HEK293 (cell line): Measurements from ENCODE around the gene UTP25.

Experiments used
- ATF2 ChIP-seq: fragments of 450-650 bp; formaldehyde crosslinking; IDR thresholded peaks from 2 replicates; pipeline ENCODE4 v1.5.1; 2016; ENCODE audit warnings: missing biosample characterization, missing genetic modification characterization, low read depth
- EGR2 ChIP-seq: fragments of 450-650 bp; formaldehyde crosslinking; IDR thresholded peaks from 2 replicates; pipeline ENCODE4 v1.5.1; 2016; ENCODE audit warnings: low read depth, missing biosample characterization, missing genetic modification characterization
- GFI1B ChIP-seq: fragments of 450-650 bp; formaldehyde crosslinking; IDR thresholded peaks from 2 replicates; pipeline ENCODE4 v1.5.1; 2016; ENCODE audit warnings: missing biosample characterization, missing genetic modification characterization
- SCRT1 ChIP-seq: fragments of 450-650 bp; formaldehyde crosslinking; IDR thresholded peaks from 2 replicates; pipeline ENCODE4 v1.5.1; 2016; ENCODE audit warnings: missing biosample characterization, missing genetic modification characterization, borderline replicate concordance
- TCF7L2 ChIP-seq: IDR thresholded peaks from 2 replicates; pipeline ENCODE4 v1.6.1; 2011; ENCODE audit warnings: low read depth, mild to moderate bottlenecking, inconsistent platforms, low read length, moderate library complexity, borderline replicate concordance
- ZBTB11 ChIP-seq: fragments of 450-650 bp; formaldehyde crosslinking; conservative IDR thresholded peaks from 2 replicates; pipeline ENCODE4 v1.5.1; 2016; ENCODE audit warnings: low read depth, missing biosample characterization, missing genetic modification characterization
- ZBTB20 ChIP-seq: fragments of 450-650 bp; formaldehyde crosslinking; IDR thresholded peaks from 2 replicates; pipeline ENCODE4 v1.5.1; 2016; ENCODE audit warnings: missing biosample characterization, missing genetic modification characterization
- ZNF184 ChIP-seq: fragments of 450-650 bp; IDR thresholded peaks from 2 replicates; pipeline ENCODE4 v1.5.1; 2018; ENCODE audit warnings: missing biosample characterization, mild to moderate bottlenecking, missing genetic modification characterization
- ZNF223 ChIP-seq: fragments of 450-650 bp; formaldehyde crosslinking; IDR thresholded peaks from 2 replicates; pipeline ENCODE4 v1.5.1; 2016; ENCODE audit warnings: missing biosample characterization, missing genetic modification characterization
- ZNF280C ChIP-seq: fragments of 450-650 bp; formaldehyde crosslinking; IDR thresholded peaks from 2 replicates; pipeline ENCODE4 v1.5.1; 2016; ENCODE audit warnings: missing biosample characterization, missing genetic modification characterization
- ZNF426 ChIP-seq: fragments of 450-650 bp; formaldehyde crosslinking; IDR thresholded peaks from 2 replicates; pipeline ENCODE4 v1.5.1; 2017; ENCODE audit warnings: missing biosample characterization, missing genetic modification characterization, mild to moderate bottlenecking, inconsistent platforms, moderate library complexity
- ZNF501 ChIP-seq: fragments of 450-650 bp; formaldehyde crosslinking; IDR thresholded peaks from 2 replicates; pipeline ENCODE4 v1.5.1; 2016; ENCODE audit warnings: missing biosample characterization, missing genetic modification characterization
- ZNF530 ChIP-seq: fragments of 450-650 bp; formaldehyde crosslinking; IDR thresholded peaks from 2 replicates; pipeline ENCODE4 v1.5.1; 2016; ENCODE audit warnings: low read depth, missing biosample characterization, missing genetic modification characterization
- ZNF580 ChIP-seq: fragments of 450-650 bp; formaldehyde crosslinking; IDR thresholded peaks from 2 replicates; pipeline ENCODE4 v1.5.1; 2016; ENCODE audit warnings: missing biosample characterization, missing genetic modification characterization
- ZNF585B ChIP-seq: fragments of 450-650 bp; formaldehyde crosslinking; IDR thresholded peaks from 2 replicates; pipeline ENCODE4 v1.5.1; 2016; ENCODE audit warnings: missing biosample characterization, missing genetic modification characterization
- ZNF624 ChIP-seq: fragments of 450-650 bp; formaldehyde crosslinking; IDR thresholded peaks from 2 replicates; pipeline ENCODE4 v1.5.1; 2017; ENCODE audit warnings: missing biosample characterization, missing genetic modification characterization
- ZNF701 ChIP-seq: fragments of 450-650 bp; formaldehyde crosslinking; IDR thresholded peaks from 2 replicates; pipeline ENCODE4 v1.5.1; 2016; ENCODE audit warnings: missing biosample characterization, missing genetic modification characterization
- TF ChIP-seq, protein P1 (sequence below): fragments of 450-650 bp; IDR thresholded peaks from 2 replicates; pipeline ENCODE4 v1.5.1; 2018; ENCODE audit warnings: missing biosample characterization, missing genetic modification characterization
- TF ChIP-seq, protein P2 (sequence below): fragments of 450-650 bp; formaldehyde crosslinking; IDR thresholded peaks from 2 replicates; pipeline ENCODE4 v1.5.1; 2016; ENCODE audit warnings: missing biosample characterization, missing genetic modification characterization, borderline replicate concordance
- TF ChIP-seq, protein P3 (sequence below): fragments of 450-650 bp; formaldehyde crosslinking; IDR thresholded peaks from 2 replicates; pipeline ENCODE4 v1.5.1; 2016; ENCODE audit warnings: missing biosample characterization, missing genetic modification characterization
- TF ChIP-seq, protein P4 (sequence below): fragments of 450-650 bp; formaldehyde crosslinking; IDR thresholded peaks from 2 replicates; pipeline ENCODE4; 2016; ENCODE audit warnings: missing biosample characterization, missing genetic modification characterization

Gene UTP25

DNA sequence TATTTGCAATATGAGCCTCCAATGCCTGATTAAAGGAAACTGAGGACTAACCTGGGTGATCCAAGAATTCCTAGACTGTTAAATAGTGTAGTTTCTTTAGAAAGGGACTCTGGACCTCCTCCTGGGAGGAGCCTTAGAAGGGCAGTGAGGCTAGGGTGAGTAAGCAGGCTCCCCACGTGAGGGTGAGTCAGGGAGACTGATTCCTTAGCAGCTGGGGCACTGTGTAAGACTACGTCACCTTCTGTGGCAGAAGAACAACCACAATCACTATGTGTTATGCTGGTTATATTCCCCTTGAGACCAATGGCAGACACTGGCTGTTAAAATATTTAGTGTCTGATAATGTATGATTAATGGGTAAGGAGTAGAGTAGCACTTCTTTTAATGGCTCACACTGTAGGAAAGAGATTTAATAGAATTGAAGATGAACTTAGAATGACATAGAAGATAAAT, 56.9 kb downstream of the UTP25 start (continued):
- no peak for TF ChIP-seq ZNF280C (tag by site-specific recombination)
- peak; percentile 96 for TF ChIP-seq ATF2
- no peak for TF ChIP-seq ZNF580 (tag by site-specific recombination)
- TF ChIP-seq ZNF530 (tag by site-specific recombination): no peak
- TF ChIP-seq, protein P1, sequence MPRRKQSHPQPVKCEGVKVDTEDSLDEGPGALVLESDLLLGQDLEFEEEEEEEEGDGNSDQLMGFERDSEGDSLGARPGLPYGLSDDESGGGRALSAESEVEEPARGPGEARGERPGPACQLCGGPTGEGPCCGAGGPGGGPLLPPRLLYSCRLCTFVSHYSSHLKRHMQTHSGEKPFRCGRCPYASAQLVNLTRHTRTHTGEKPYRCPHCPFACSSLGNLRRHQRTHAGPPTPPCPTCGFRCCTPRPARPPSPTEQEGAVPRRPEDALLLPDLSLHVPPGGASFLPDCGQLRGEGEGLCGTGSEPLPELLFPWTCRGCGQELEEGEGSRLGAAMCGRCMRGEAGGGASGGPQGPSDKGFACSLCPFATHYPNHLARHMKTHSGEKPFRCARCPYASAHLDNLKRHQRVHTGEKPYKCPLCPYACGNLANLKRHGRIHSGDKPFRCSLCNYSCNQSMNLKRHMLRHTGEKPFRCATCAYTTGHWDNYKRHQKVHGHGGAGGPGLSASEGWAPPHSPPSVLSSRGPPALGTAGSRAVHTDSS: no peak
- no peak for TF ChIP-seq TCF7L2
- TF ChIP-seq, protein P2, sequence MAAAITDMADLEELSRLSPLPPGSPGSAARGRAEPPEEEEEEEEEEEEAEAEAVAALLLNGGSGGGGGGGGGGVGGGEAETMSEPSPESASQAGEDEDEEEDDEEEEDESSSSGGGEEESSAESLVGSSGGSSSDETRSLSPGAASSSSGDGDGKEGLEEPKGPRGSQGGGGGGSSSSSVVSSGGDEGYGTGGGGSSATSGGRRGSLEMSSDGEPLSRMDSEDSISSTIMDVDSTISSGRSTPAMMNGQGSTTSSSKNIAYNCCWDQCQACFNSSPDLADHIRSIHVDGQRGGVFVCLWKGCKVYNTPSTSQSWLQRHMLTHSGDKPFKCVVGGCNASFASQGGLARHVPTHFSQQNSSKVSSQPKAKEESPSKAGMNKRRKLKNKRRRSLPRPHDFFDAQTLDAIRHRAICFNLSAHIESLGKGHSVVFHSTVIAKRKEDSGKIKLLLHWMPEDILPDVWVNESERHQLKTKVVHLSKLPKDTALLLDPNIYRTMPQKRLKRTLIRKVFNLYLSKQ (tag by site-specific recombination): no peak
- no peak for TF ChIP-seq ZBTB11
- TF ChIP-seq, protein P3, sequence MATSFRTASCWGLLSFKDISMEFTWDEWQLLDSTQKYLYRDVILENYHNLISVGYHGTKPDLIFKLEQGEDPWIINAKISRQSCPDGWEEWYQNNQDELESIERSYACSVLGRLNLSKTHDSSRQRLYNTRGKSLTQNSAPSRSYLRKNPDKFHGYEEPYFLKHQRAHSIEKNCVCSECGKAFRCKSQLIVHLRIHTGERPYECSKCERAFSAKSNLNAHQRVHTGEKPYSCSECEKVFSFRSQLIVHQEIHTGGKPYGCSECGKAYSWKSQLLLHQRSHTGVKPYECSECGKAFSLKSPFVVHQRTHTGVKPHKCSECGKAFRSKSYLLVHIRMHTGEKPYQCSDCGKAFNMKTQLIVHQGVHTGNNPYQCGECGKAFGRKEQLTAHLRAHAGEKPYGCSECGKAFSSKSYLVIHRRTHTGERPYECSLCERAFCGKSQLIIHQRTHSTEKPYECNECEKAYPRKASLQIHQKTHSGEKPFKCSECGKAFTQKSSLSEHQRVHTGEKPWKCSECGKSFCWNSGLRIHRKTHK (tag by site-specific recombination): no peak
- no peak for TF ChIP-seq SCRT1 (tag by site-specific recombination)
- TF ChIP-seq ZNF701 (tag by site-specific recombination): no peak
- no peak for TF ChIP-seq ZBTB20 (tag by site-specific recombination)
- 0 out of 2 replicates have a peak, but pooled peaks have one; percentile 62 for TF ChIP-seq ZNF184 (tag by site-specific recombination)
- TF ChIP-seq ZNF223: no peak
- peak; percentile 42; the same call in 1 of the 2 replicates for TF ChIP-seq ZNF501 (tag by site-specific recombination)
- TF ChIP-seq, protein P4, sequence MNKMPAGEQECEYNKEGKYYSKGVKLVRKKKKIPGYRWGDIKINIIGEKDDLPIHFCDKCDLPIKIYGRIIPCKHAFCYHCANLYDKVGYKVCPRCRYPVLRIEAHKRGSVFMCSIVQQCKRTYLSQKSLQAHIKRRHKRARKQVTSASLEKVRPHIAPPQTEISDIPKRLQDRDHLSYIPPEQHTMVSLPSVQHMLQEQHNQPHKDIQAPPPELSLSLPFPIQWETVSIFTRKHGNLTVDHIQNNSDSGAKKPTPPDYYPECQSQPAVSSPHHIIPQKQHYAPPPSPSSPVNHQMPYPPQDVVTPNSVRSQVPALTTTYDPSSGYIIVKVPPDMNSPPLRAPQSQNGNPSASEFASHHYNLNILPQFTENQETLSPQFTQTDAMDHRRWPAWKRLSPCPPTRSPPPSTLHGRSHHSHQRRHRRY (tag by site-specific recombination): no peak
- no peak for TF ChIP-seq ZNF426 (tag by site-specific recombination)
- no peak for TF ChIP-seq EGR2 (tag by site-specific recombination)
- no peak for TF ChIP-seq ZNF585B
- no peak for TF ChIP-seq ZNF624 (tag by site-specific recombination)
- peak; percentile 55; the same call in 1 of the 2 replicates for TF ChIP-seq GFI1B (tag by site-specific recombination)
